ENCODE results near the gene ACAD10. TPM values are rescaled to one million over a fixed set of nuclear protein-coding genes. Genes with fewer than 3 reads are reported as not detected.
"Not testable (repeated sequence)": the region's sequence is repeated elsewhere in the genome, so short reads cannot be mapped to it uniquely, and the experiment has no call there.

The ACAD10 gene
- total RNA-seq, 4 donors from 2014 or later: 49.0 to 198 (median 54.7) TPM

DNA sequence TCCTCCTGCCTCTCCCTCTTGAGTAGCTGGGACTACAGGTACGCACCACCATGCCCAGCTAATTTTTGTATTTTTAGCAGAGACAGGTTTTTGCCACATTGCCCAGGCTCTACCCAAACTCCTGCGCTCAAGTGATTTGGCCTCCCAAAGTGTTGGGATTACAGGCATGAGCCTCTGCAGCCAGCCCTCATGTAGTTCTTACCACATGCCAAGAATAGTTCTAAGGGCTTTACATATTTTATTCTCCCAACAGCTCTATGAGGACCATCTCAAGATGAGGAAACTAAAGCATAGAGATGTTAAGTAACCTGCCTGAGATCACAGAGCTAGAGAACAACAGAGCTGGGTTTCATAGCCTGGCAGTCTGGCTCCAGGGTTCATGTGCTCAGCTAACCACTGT is 42.9 kb downstream of the ACAD10 start:
- intact Hi-C loops (cut with DNase I; ENCODE audit: low total_unique reads): no loop called here
- Histone ChIP-seq H3K4me1 (no peaks in the 10 kb centered on the region), H3K9me3 (no peaks in the 10 kb centered on the region), H3K4me3 (no peak overlapping the region), H3K27me3 (no peaks in the 10 kb centered on the region), H3K36me3 (peaks cover 0 to 14% (median 0%) of the 10 kb centered on the region in 4 donors), H3K27ac (no peak overlapping the region)
- no peak for DNase-seq
- in situ Hi-C loops (cut with MboI; ENCODE audit: low pct_ligation_motif_present in 1 of 4, low pct_unique_long_range_greater_than_20kb in 1 of 4, low sequenced_read_pairs in 3 of 4): no loop called here
- 83 to 94% methylated on average over 1 to 2 of the region's 2 CpGs for WGBS, 2 donors (ENCODE audit: low coverage in 1 of 2)
- TF ChIP-seq POLR2AphosphoS5 (IDR thresholded peaks at IDR 0.05): no peak
- TF ChIP-seq EP300 (IDR thresholded peaks at IDR 0.05; ENCODE audit: low read depth): no peak
- TF ChIP-seq POLR2A (IDR thresholded peaks at IDR 0.05): no peak
- TF ChIP-seq, protein P1, sequence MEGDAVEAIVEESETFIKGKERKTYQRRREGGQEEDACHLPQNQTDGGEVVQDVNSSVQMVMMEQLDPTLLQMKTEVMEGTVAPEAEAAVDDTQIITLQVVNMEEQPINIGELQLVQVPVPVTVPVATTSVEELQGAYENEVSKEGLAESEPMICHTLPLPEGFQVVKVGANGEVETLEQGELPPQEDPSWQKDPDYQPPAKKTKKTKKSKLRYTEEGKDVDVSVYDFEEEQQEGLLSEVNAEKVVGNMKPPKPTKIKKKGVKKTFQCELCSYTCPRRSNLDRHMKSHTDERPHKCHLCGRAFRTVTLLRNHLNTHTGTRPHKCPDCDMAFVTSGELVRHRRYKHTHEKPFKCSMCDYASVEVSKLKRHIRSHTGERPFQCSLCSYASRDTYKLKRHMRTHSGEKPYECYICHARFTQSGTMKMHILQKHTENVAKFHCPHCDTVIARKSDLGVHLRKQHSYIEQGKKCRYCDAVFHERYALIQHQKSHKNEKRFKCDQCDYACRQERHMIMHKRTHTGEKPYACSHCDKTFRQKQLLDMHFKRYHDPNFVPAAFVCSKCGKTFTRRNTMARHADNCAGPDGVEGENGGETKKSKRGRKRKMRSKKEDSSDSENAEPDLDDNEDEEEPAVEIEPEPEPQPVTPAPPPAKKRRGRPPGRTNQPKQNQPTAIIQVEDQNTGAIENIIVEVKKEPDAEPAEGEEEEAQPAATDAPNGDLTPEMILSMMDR (IDR thresholded peaks at IDR 0.05): no peak

DNA sequence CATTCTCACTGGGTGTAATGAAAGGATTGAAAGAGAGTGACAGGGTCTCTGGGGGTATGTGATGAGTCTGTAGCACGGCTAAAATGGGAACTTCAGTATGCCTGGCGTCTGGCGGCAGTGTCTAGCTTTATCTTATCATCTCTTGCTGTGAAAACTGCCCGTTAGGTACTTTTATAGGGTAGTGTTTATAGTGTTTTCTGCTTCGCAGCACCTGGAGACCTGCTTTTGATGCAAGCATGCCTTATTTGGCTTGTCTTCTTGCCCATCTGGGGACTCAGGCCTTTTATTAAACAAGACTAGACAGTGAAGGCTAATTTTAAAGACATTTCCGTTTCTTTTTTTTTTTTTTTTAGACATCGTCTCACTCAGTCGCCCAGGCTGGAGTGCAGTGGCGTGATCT is 44.6 kb downstream of the ACAD10 start:
- TF ChIP-seq EP300 (IDR thresholded peaks at IDR 0.05; ENCODE audit: low read depth): no peak
- TF ChIP-seq, protein P1 (IDR thresholded peaks at IDR 0.05): no peak
- TF ChIP-seq POLR2A (IDR thresholded peaks at IDR 0.05): no peak
- TF ChIP-seq POLR2AphosphoS5 (IDR thresholded peaks at IDR 0.05): no peak
- in situ Hi-C loops (cut with MboI; ENCODE audit: low pct_ligation_motif_present in 1 of 4, low pct_unique_long_range_greater_than_20kb in 1 of 4, low sequenced_read_pairs in 3 of 4): no loop called here
- no peak for DNase-seq
- H3K9me3 ChIP-seq: no peaks in the 10 kb centered on the region
- intact Hi-C loops (cut with DNase I; ENCODE audit: low total_unique reads): no loop called here
- no peaks in the 10 kb centered on the region for H3K4me1 ChIP-seq
- H3K27me3 ChIP-seq: no peaks in the 10 kb centered on the region
- peaks cover 0 to 16% (median 3%) of the 10 kb centered on the region in 4 donors for H3K36me3 ChIP-seq
- no peak overlapping the region for H3K27ac ChIP-seq
- 85 to 89% methylated on average over 4 to 9 of the region's 9 CpGs for WGBS, 2 donors (ENCODE audit: low coverage in 1 of 2)
- H3K4me3 ChIP-seq: no peak overlapping the region

DNA sequence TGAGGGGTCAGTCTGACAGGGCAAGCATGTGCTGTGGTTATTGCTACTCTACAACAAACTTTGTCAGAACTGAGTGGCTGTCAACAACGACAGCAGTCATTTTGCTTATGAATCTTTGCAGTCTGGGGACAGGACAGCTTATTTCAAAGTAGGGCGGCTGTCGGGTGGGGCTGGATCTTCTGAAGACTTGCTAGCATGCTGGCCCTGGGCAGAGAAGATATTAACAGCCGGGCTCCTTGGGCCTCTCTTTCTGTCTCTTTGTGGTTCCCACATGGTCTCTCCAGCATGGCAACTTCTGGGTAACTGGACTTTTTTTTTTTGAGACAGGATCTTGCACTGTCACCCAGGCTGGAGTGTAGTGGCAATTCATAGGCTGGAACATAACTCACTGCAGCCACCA is 46.9 kb downstream of the ACAD10 start:
- peaks cover 0 to 28% (median 7%) of the 10 kb centered on the region in 4 donors for H3K36me3 ChIP-seq
- TF ChIP-seq POLR2AphosphoS5 (IDR thresholded peaks at IDR 0.05) (no peak), EP300 (IDR thresholded peaks at IDR 0.05; ENCODE audit: low read depth) (no peak), POLR2A (IDR thresholded peaks at IDR 0.05) (no peak)
- TF ChIP-seq, protein P1 (IDR thresholded peaks at IDR 0.05): no peak
- no peak for DNase-seq
- H3K27me3 ChIP-seq: no peaks in the 10 kb centered on the region
- H3K9me3 ChIP-seq: no peaks in the 10 kb centered on the region
- H3K4me1 ChIP-seq: no peaks in the 10 kb centered on the region
- in situ Hi-C loops (cut with MboI; ENCODE audit: low pct_ligation_motif_present in 1 of 4, low pct_unique_long_range_greater_than_20kb in 1 of 4, low sequenced_read_pairs in 3 of 4): no loop called here
- H3K27ac ChIP-seq: no peak overlapping the region
- 65 to 76% methylated on average over 2 to 4 of the region's 4 CpGs for WGBS, 2 donors (ENCODE audit: low coverage in 1 of 2)
- intact Hi-C loops (cut with DNase I; ENCODE audit: low total_unique reads): no loop called here
- H3K4me3 ChIP-seq: no peak overlapping the region

DNA sequence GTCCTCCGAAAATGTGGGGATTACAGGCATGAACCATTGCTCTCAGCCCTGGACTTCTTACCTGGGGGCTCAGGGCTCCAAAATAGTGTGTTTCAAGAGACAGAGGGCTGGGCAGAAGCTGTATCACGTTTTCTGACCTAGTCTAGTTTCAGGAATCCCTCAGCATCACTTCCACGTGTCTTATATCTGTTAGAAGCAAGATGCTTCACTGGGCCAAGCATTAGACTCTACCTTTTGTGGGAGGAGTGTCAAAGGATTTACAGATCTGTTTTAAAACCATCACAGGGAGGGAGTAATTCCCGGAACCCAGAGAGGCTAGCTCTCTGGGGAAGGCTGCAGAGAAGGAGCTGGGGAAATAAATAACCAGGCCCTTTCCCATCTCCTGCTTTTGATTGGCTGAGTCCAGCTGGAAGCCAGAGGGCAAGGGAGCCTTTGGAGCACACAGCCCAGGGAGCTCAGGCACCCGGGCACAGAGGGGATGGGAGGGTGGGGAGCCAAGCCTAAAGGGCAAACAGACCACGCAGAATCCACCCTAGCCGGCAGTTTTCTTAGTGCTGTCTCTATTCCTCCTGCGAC is 47.6 kb downstream of the ACAD10 start:
- Histone ChIP-seq H3K36me3 (peaks cover 0 to 31% (median 8%) of the 10 kb centered on the region in 4 donors), H3K27me3 (no peaks in the 10 kb centered on the region), H3K27ac (no peak overlapping the region), H3K9me3 (no peaks in the 10 kb centered on the region), H3K4me3 (no peak overlapping the region), H3K4me1 (no peaks in the 10 kb centered on the region)
- intact Hi-C loops (cut with DNase I; ENCODE audit: low total_unique reads): no loop called here
- TF ChIP-seq EP300 (IDR thresholded peaks at IDR 0.05; ENCODE audit: low read depth): no peak
- TF ChIP-seq POLR2AphosphoS5 (IDR thresholded peaks at IDR 0.05): no peak
- no peak for TF ChIP-seq POLR2A (IDR thresholded peaks at IDR 0.05)
- TF ChIP-seq, protein P1 (IDR thresholded peaks at IDR 0.05): no peak
- 84% methylated on average over 8 of the region's 8 CpGs; no CpG with 5 or more reads in 1 of the 2 donors for WGBS, 2 donors (ENCODE audit: low coverage in 1 of 2)
- in situ Hi-C loops (cut with MboI; ENCODE audit: low pct_ligation_motif_present in 1 of 4, low pct_unique_long_range_greater_than_20kb in 1 of 4, low sequenced_read_pairs in 3 of 4): no loop called here
- DNase-seq: no peak

DNA sequence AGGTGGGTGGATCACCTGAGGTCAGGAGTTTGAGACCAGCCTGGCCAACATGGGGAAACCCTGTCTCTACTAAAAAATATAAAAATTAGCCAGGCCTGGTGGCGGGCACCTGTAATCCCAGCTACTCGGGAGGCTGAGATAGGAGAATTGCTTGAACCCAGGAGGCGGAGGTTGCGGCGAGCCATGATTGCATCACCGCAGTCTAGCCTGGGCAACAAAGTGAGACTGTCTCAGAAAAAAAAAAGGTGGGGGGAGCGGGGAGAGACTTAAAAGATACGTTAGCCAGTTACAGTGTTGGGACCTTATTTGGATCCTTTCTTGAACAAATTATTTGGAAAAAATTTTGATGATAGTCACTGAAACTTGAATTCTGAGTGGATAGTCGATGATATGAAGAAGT is 53.7 kb downstream of the ACAD10 start:
- intact Hi-C loops (cut with DNase I; ENCODE audit: low total_unique reads): not testable (repeated sequence)

More for the DNA sequence above, 53.7 kb downstream of the ACAD10 start:
- H3K27me3 ChIP-seq; in situ Hi-C loops (cut with MboI; ENCODE audit: low pct_ligation_motif_present in 1 of 4, low pct_unique_long_range_greater_than_20kb in 1 of 4, low sequenced_read_pairs in 3 of 4); H3K27ac ChIP-seq; DNase-seq; H3K9me3 ChIP-seq; H3K4me3 ChIP-seq: not testable (repeated sequence)
- Histone ChIP-seq H3K36me3 (peaks cover 0 to 19% (median 7%) of the 10 kb centered on the region in 4 donors), H3K4me1 (peaks cover 7 to 19% (median 12%) of the 10 kb centered on the region in 4 donors)
- WGBS, 2 donors (ENCODE audit: low coverage in 1 of 2): 96 to 97% methylated on average over 9 of the region's 9 CpGs
